A673 (cell line): Measurements from ENCODE around the gene ATP2B3. TPM values are rescaled to one million over a fixed set of nuclear protein-coding genes. Genes with fewer than 3 reads are reported as not detected.
A peak's percentile ranks its signal among the peaks of the same experiment; 100 is the strongest.

Experiments
- BruUV-seq: library from RNA; stranded (reverse); fragments of 400-500 nt; replicated peaks from 2 replicates; lab custom pipeline; 2021; lab: Mats Ljungman, UMichigan
- CTCF ChIA-PET: fragments of 300-600 bp; sonication (Branson Sonifier 250); formaldehyde crosslinking; loops from one replicate; lab custom pipeline; 2022; ENCODE audit warnings: antibody characterized with exemption; lab: Charles Lee
- POLR2A ChIA-PET: fragments of 300-600 bp; sonication (Branson Sonifier 250); formaldehyde crosslinking; loops from one replicate; lab custom pipeline; 2022; ENCODE audit warnings: antibody characterized with exemption; ENCODE audit not compliant: low non-redundant PET; lab: Charles Lee
- DNase-seq: peaks from one replicate; pipeline ENCODE4 v3.0.0-alpha.2; 2015; ENCODE audit warnings: low spot score
- H3K27ac ChIP-seq: fragments of 200-600 bp; sonication (generic); 2 replicates; pipeline ENCODE4 v1.5.1; 2016; ENCODE audit warnings: mixed run types, low read depth, mild to moderate bottlenecking, mixed read lengths, antibody characterized with exemption, low read length; ENCODE audit not compliant: poor library complexity, severe bottlenecking
- H3K27me3 ChIP-seq: fragments of 200-600 bp; sonication (generic); replicated peaks from 2 replicates; pipeline ENCODE4 v1.6.1; 2017; ENCODE audit warnings: mixed run types, low read depth, mild to moderate bottlenecking, mixed read lengths, antibody characterized with exemption, low read length; ENCODE audit not compliant: insufficient read depth, poor library complexity
- H3K36me3 ChIP-seq: fragments of 200-600 bp; sonication (generic); 2 replicates; pipeline ENCODE4 v1.6.1; 2016; ENCODE audit warnings: mixed run types, mild to moderate bottlenecking, mixed read lengths, antibody characterized with exemption, low read length; ENCODE audit not compliant: insufficient read depth, poor library complexity, severe bottlenecking
- H3K4me1 ChIP-seq: fragments of 200-600 bp; sonication (generic); 2 replicates; pipeline ENCODE4 v1.6.1; 2017; ENCODE audit warnings: mixed run types, mild to moderate bottlenecking, mixed read lengths, antibody characterized with exemption, low read length; ENCODE audit not compliant: insufficient read depth, poor library complexity, severe bottlenecking
- H3K4me3 ChIP-seq: fragments of 200-600 bp; sonication (generic); 2 replicates; pipeline ENCODE4 v1.5.1; 2016; ENCODE audit warnings: low read depth, mixed run types, mild to moderate bottlenecking, mixed read lengths, low read length; ENCODE audit not compliant: poor library complexity, severe bottlenecking
- H3K9me3 ChIP-seq: fragments of 200-600 bp; sonication (generic); 2 replicates; pipeline ENCODE4 v1.6.1; 2016; ENCODE audit warnings: mixed run types, low read depth, mild to moderate bottlenecking, mixed read lengths, antibody characterized with exemption, low read length; ENCODE audit not compliant: poor library complexity, severe bottlenecking
- CTCF ChIP-seq: fragments of 300-800, 200-600 bp; sonication (generic); conservative IDR thresholded peaks from 2 replicates; pipeline ENCODE4 v1.5.1; 2017; ENCODE audit warnings: low read depth, mild to moderate bottlenecking, antibody characterized with exemption, low read length, moderate library complexity, mixed read lengths
- EZH2 ChIP-seq: fragments of 200-600 bp; sonication (generic); IDR thresholded peaks from 2 replicates; pipeline ENCODE4 v1.6.1; 2017; ENCODE audit warnings: borderline replicate concordance, low read depth, mild to moderate bottlenecking, mixed read lengths, antibody characterized with exemption, low read length; ENCODE audit not compliant: poor library complexity, severe bottlenecking
- intact Hi-C: fragments of 100-400 bp; cut with micrococcal nuclease; formaldehyde crosslinking; loops from one replicate; pipeline ENCODE4 v1.10.0; 2022; ENCODE audit not compliant: unreplicated experiment
- total RNA-seq: library from RNA; stranded (reverse); gene quantifications from 2 replicates; pipeline ENCODE4 v1.2.3, GENCODE V29; 2021

The ATP2B3 gene
- total RNA-seq, 1 experiment from 2014 or later: 0.11 TPM

- no TSS peak for BruUV-seq
- Histone ChIP-seq H3K27me3 (peaks cover 14% of the 10 kb centered on the region), H3K36me3 (no peaks in the 10 kb centered on the region), H3K27ac (no peak overlapping the region), H3K9me3 (no peaks in the 10 kb centered on the region), H3K4me3 (no peak overlapping the region), H3K4me1 (peaks cover 4% of the 10 kb centered on the region)
- intact Hi-C loops: no loop called here
- POLR2A ChIA-PET: no interaction called here
- no peak for DNase-seq
- CTCF ChIA-PET: interaction anchor here (0.9 kb wide), 1 partner anchor 23 kb away, joined by 3 read pairs; no protein-coding TSS in a partner anchor
- TF ChIP-seq CTCF: no peak
- TF ChIP-seq EZH2: no peak
Measured at GRCh38 chrX:153516073-153516472, 1.4 kb upstream of the ATP2B3 start.

GRCh38 chrX:153517946-153518834 is 748 bp downstream of the ATP2B3 start:
- no peaks in the 10 kb centered on the region for H3K36me3 ChIP-seq
- TF ChIP-seq EZH2: no peak
- no peak for TF ChIP-seq CTCF
- BruUV-seq: no TSS peak
- no peak overlapping the region for H3K27ac ChIP-seq
- H3K4me3 ChIP-seq: peak overlapping the region; percentile 24
- DNase-seq: no peak
- ChIA-PET CTCF (no interaction called here), POLR2A (no interaction called here)
- H3K4me1 ChIP-seq: peaks cover 10% of the 10 kb centered on the region
- H3K27me3 ChIP-seq: peaks cover 14% of the 10 kb centered on the region
- intact Hi-C loops: no loop called here
- no peaks in the 10 kb centered on the region for H3K9me3 ChIP-seq

- POLR2A ChIA-PET: interaction anchor here (0.6 kb wide), 1 partner anchor 28 kb away, joined by 3 read pairs; no protein-coding TSS in a partner anchor
- no peaks in the 10 kb centered on the region for H3K9me3 ChIP-seq
- H3K27me3 ChIP-seq: peaks cover 14% of the 10 kb centered on the region
- H3K4me1 ChIP-seq: peaks cover 10% of the 10 kb centered on the region
- intact Hi-C loops: no loop called here
- no peak for TF ChIP-seq CTCF
- no peak for TF ChIP-seq EZH2
- no peak overlapping the region for H3K27ac ChIP-seq
- CTCF ChIA-PET: interaction anchor here (0.6 to 0.7 kb wide), 2 partner anchors 12 to 24 kb away, joined by 3 read pairs; no protein-coding TSS in a partner anchor
- no peak overlapping the region for H3K4me3 ChIP-seq
- no TSS peak for BruUV-seq
- H3K36me3 ChIP-seq: no peaks in the 10 kb centered on the region
- no peak for DNase-seq
Measured at GRCh38 chrX:153519569-153520286, 2.3 kb downstream of the ATP2B3 start.
